GM23338 (cell line): Measurements from ENCODE around the gene PDIA3. TPM values are rescaled to one million over a fixed set of nuclear protein-coding genes. Genes with fewer than 3 reads are reported as not detected.

Experiments
- ATAC-seq: fragments of 200-7000 bp; cut with Tn5 transposase; 3 replicates; pipeline ENCODE4 v1.9.1; 2020
- DNase-seq: peaks from one replicate; pipeline ENCODE4 v3.0.0-alpha.2; 2015; ENCODE audit warnings: low spot score
- H2AFZ ChIP-seq: fragments of 200-600 bp; sonication (generic); 2 replicates; pipeline ENCODE4 v1.8.0; 2016; ENCODE audit warnings: antibody characterized with exemption, mild to moderate bottlenecking, moderate library complexity
- H3F3A ChIP-seq: fragments of 200-600 bp; sonication (generic); replicated peaks from 2 replicates; pipeline ENCODE4 v1.8.0; 2017; ENCODE audit warnings: antibody characterized with exemption, mixed run types, low read depth
- H3K27ac ChIP-seq: fragments of 200-600 bp; sonication (generic); 2 replicates; pipeline ENCODE4 v1.6.1; 2016; ENCODE audit warnings: low read depth
- H3K27me3 ChIP-seq: fragments of 200-600 bp; sonication (generic); 2 replicates; pipeline ENCODE4 v1.8.0; 2016; ENCODE audit warnings: mild to moderate bottlenecking, mixed run types, moderate library complexity; ENCODE audit not compliant: insufficient read depth
- H3K36me3 ChIP-seq: fragments of 200-600 bp; sonication (generic); 2 replicates; pipeline ENCODE4 v1.8.0; 2016; ENCODE audit warnings: mild to moderate bottlenecking; ENCODE audit not compliant: insufficient read depth
- H3K4me1 ChIP-seq: fragments of 200-600 bp; sonication (generic); 2 replicates; pipeline ENCODE4 v1.8.0; 2016; ENCODE audit warnings: mild to moderate bottlenecking, moderate library complexity; ENCODE audit not compliant: insufficient read depth
- H3K4me2 ChIP-seq: fragments of 200-600 bp; sonication (generic); 2 replicates; pipeline ENCODE4 v1.7.1; 2017; ENCODE audit warnings: mixed run types
- H3K4me3 ChIP-seq: fragments of 200-600 bp; sonication (generic); 2 replicates; pipeline ENCODE4 v1.6.1; 2016; ENCODE audit warnings: mixed run types
- H3K79me2 ChIP-seq: fragments of 200-600 bp; sonication (generic); replicated peaks from 2 replicates; pipeline ENCODE4 v1.8.0; 2017; ENCODE audit warnings: mild to moderate bottlenecking; ENCODE audit not compliant: insufficient read depth
- H3K9me2 ChIP-seq: fragments of 200-600 bp; sonication (generic); 2 replicates; pipeline ENCODE4 v1.8.0; 2017; ENCODE audit not compliant: insufficient read depth
- H4K20me1 ChIP-seq: fragments of 200-600 bp; sonication (generic); replicated peaks from 2 replicates; pipeline ENCODE4 v1.8.0; 2017; ENCODE audit warnings: mild to moderate bottlenecking; ENCODE audit not compliant: insufficient read depth
- H3K27ac Mint-ChIP-seq: 2 replicates; pipeline ENCODE4 v1.8.0; 2020; ENCODE audit warnings: inconsistent platforms, mild to moderate bottlenecking, moderate library complexity, mixed read lengths
- H3K27me3 Mint-ChIP-seq: 3 replicates; pipeline ENCODE4 v1.8.0; 2022; ENCODE audit warnings: low read depth, mild to moderate bottlenecking, moderate library complexity, mixed read lengths, inconsistent platforms; ENCODE audit not compliant: insufficient read depth, poor library complexity
- H3K36me3 Mint-ChIP-seq: 3 replicates; pipeline ENCODE4 v1.8.0; 2021; ENCODE audit warnings: low read depth, mild to moderate bottlenecking, inconsistent platforms, moderate library complexity, mixed read lengths
- H3K4me1 Mint-ChIP-seq: 3 replicates; pipeline ENCODE4 v1.8.0; 2020; ENCODE audit warnings: mild to moderate bottlenecking, inconsistent platforms, mixed read lengths
- H3K4me3 Mint-ChIP-seq: 3 replicates; pipeline ENCODE4 v1.8.0; 2021; ENCODE audit warnings: moderate library complexity, mild to moderate bottlenecking, inconsistent platforms, mixed read lengths
- H3K9me3 Mint-ChIP-seq: 3 replicates; pipeline ENCODE4 v1.8.0; 2020; ENCODE audit warnings: moderate library complexity, mild to moderate bottlenecking, inconsistent platforms, mixed read lengths
- CTCF ChIP-seq, 2 experiments: fragments of 200-600 bp in 1 of 2; sonication (generic) in 1 of 2; conservative IDR thresholded peaks; 2 replicates each; pipeline versions ENCODE4 v1.5.1 to v1.6.1; 2016 to 2017; ENCODE audit warnings: antibody characterized with exemption in 2 of 2, low read depth in 2 of 2, mild to moderate bottlenecking in 2 of 2, moderate library complexity in 1 of 2
- EZH2 ChIP-seq: fragments of 200-600 bp; sonication (generic); IDR thresholded peaks from one replicate; pipeline ENCODE4 v1.8.0; 2017; ENCODE audit warnings: antibody characterized with exemption, mild to moderate bottlenecking, low read depth; ENCODE audit not compliant: unreplicated experiment
- JUNB ChIP-seq: IDR thresholded peaks from one replicate; pipeline ENCODE4 v1.6.1; 2016; ENCODE audit warnings: antibody characterized with exemption; ENCODE audit not compliant: unreplicated experiment
- NANOG ChIP-seq: IDR thresholded peaks from 2 replicates; pipeline ENCODE4 v1.6.1; 2016; ENCODE audit warnings: antibody characterized with exemption, borderline replicate concordance
- POLR2AphosphoS5 ChIP-seq: IDR thresholded peaks from 2 replicates; pipeline ENCODE4 v1.6.1; 2016; ENCODE audit warnings: antibody characterized with exemption, low read depth
- REST ChIP-seq: IDR thresholded peaks from one replicate; pipeline ENCODE4 v1.6.1; 2018; ENCODE audit warnings: antibody characterized with exemption; ENCODE audit not compliant: unreplicated experiment
- STAT1 ChIP-seq: IDR thresholded peaks from one replicate; pipeline ENCODE4 v1.6.1; 2016; ENCODE audit warnings: antibody characterized with exemption; ENCODE audit not compliant: unreplicated experiment
- ZNF114 ChIP-seq: fragments of 250-450 bp; sonication (Bioruptor Pico); IDR thresholded peaks from 2 replicates; pipeline ENCODE4 v1.5.0; 2020; ENCODE audit warnings: mild to moderate bottlenecking, moderate library complexity
- polyA plus RNA-seq: library from polyadenylated mRNA; unstranded; fragments of >200 nt; fragmentation: Nextera tagmentation; extraction: Ambion mirVana; gene quantifications from 2 replicates; pipeline ENCODE4 v1.2.1, GENCODE V29; 2016
- total RNA-seq: library from RNA; depleted of rRNA; stranded (reverse); fragments of >200 nt; shearing (Covaris generic); gene quantifications from 2 replicates; pipeline ENCODE4 v1.2.3, GENCODE V29; 2014
- TF ChIP-seq, protein P1 (sequence below): fragments of 250-450 bp; sonication (Bioruptor Pico); IDR thresholded peaks from 2 replicates; pipeline ENCODE4 v1.5.0; 2020; ENCODE audit warnings: mild to moderate bottlenecking, moderate library complexity

Gene PDIA3
- total and polyA plus RNA-seq, 2 experiments from 2014 or later = 363 to 631 TPM

DNA sequence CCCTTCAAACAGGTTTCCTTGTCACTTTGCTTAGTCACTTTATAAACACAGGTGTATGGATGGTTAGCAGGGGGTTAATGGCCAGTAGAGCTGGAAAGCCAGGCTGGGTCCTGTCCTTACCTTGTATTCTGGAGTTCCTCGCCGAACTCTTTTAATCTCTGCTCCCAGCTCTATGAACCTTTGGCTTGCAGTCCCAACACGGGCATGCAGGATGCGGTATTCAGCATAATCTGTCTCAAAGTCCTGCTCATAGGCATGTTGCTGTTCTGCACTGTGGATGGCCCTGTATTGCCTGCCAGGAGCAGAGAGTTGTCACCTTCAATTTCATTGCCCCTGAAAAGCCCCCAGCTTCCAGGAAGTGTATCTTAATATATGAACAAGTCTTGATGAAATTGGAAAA is 27.8 kb downstream of the PDIA3 start:
- Histone ChIP-seq H3K4me1 (peaks cover 11% of the 10 kb centered on the region), H3F3A (peaks cover 62% of the 10 kb centered on the region), H3K4me3 (no peak overlapping the region), H4K20me1 (peaks cover 23% of the 10 kb centered on the region), H3K4me2 (no peak overlapping the region), H3K36me3 (peaks cover 37% of the 10 kb centered on the region), H2AFZ (no peak overlapping the region), H3K27ac (peak overlapping the region; percentile 51; the same call in 1 of the 2 replicates), H3K27me3 (no peaks in the 10 kb centered on the region), H3K79me2 (no peaks in the 10 kb centered on the region), H3K9me2 (no peaks in the 10 kb centered on the region)
- peaks cover 17% of the 10 kb centered on the region for H3K27me3 Mint-ChIP-seq
- no peak overlapping the region for H3K27ac Mint-ChIP-seq
- peaks cover 51% of the 10 kb centered on the region for H3K36me3 Mint-ChIP-seq
- no peak for DNase-seq
- TF ChIP-seq NANOG (no peak), REST (no peak), ZNF114 (CRISPR knock-in tag) (no peak), CTCF (conservative IDR thresholded peaks at IDR 0.05; ENCODE audit: low read depth in 2 of 2) (no peak), STAT1 (no peak), EZH2 (no peak), JUNB (no peak), POLR2AphosphoS5 (no peak)
- TF ChIP-seq, protein P1, sequence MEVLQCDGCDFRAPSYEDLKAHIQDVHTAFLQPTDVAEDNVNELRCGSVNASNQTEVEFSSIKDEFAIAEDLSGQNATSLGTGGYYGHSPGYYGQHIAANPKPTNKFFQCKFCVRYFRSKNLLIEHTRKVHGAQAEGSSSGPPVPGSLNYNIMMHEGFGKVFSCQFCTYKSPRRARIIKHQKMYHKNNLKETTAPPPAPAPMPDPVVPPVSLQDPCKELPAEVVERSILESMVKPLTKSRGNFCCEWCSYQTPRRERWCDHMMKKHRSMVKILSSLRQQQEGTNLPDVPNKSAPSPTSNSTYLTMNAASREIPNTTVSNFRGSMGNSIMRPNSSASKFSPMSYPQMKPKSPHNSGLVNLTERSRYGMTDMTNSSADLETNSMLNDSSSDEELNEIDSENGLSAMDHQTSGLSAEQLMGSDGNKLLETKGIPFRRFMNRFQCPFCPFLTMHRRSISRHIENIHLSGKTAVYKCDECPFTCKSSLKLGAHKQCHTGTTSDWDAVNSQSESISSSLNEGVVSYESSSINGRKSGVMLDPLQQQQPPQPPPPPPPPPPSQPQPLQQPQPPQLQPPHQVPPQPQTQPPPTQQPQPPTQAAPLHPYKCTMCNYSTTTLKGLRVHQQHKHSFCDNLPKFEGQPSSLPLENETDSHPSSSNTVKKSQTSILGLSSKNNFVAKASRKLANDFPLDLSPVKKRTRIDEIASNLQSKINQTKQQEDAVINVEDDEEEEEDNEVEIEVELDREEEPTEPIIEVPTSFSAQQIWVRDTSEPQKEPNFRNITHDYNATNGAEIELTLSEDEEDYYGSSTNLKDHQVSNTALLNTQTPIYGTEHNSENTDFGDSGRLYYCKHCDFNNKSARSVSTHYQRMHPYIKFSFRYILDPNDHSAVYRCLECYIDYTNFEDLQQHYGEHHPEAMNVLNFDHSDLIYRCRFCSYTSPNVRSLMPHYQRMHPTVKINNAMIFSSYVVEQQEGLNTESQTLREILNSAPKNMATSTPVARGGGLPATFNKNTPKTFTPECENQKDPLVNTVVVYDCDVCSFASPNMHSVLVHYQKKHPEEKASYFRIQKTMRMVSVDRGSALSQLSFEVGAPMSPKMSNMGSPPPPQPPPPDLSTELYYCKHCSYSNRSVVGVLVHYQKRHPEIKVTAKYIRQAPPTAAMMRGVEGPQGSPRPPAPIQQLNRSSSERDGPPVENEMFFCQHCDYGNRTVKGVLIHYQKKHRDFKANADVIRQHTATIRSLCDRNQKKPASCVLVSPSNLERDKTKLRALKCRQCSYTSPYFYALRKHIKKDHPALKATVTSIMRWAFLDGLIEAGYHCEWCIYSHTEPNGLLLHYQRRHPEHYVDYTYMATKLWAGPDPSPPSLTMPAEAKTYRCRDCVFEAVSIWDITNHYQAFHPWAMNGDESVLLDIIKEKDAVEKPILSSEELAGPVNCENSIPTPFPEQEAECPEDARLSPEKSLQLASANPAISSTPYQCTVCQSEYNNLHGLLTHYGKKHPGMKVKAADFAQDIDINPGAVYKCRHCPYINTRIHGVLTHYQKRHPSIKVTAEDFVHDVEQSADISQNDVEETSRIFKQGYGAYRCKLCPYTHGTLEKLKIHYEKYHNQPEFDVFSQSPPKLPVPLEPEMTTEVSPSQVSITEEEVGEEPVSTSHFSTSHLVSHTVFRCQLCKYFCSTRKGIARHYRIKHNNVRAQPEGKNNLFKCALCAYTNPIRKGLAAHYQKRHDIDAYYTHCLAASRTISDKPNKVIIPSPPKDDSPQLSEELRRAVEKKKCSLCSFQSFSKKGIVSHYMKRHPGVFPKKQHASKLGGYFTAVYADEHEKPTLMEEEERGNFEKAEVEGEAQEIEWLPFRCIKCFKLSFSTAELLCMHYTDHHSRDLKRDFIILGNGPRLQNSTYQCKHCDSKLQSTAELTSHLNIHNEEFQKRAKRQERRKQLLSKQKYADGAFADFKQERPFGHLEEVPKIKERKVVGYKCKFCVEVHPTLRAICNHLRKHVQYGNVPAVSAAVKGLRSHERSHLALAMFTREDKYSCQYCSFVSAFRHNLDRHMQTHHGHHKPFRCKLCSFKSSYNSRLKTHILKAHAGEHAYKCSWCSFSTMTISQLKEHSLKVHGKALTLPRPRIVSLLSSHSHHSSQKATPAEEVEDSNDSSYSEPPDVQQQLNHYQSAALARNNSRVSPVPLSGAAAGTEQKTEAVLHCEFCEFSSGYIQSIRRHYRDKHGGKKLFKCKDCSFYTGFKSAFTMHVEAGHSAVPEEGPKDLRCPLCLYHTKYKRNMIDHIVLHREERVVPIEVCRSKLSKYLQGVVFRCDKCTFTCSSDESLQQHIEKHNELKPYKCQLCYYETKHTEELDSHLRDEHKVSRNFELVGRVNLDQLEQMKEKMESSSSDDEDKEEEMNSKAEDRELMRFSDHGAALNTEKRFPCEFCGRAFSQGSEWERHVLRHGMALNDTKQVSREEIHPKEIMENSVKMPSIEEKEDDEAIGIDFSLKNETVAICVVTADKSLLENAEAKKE = no peak
- H3K9me3 Mint-ChIP-seq = no peaks in the 10 kb centered on the region; the same call in 2 of the 3 replicates
- no peak for ATAC-seq
- H3K4me3 Mint-ChIP-seq = no peak overlapping the region
- H3K4me1 Mint-ChIP-seq = peaks cover 17% of the 10 kb centered on the region
